NB4 (cell line): Measurements from ENCODE around the gene TGFB2.

ENCODE experiments used
- MYC ChIP-seq: IDR thresholded peaks from 2 replicates; pipeline ENCODE4 v1.6.1; 2011; ENCODE audit warnings: low read depth, low read length
- POLR2A ChIP-seq: IDR thresholded peaks from 2 replicates; pipeline ENCODE4 v1.6.1; 2011; ENCODE audit warnings: mild to moderate bottlenecking; ENCODE audit not compliant: insufficient read length; ENCODE audit errors: extremely low read depth
- TF ChIP-seq, protein P1 (sequence below): IDR thresholded peaks from one replicate; pipeline ENCODE4 v1.5.1; 2012; ENCODE audit warnings: low read depth, low read length
- TF ChIP-seq, protein P2 (sequence below): IDR thresholded peaks from 2 replicates; pipeline ENCODE4 v1.6.1; 2011; ENCODE audit warnings: low read depth, low read length

DNA sequence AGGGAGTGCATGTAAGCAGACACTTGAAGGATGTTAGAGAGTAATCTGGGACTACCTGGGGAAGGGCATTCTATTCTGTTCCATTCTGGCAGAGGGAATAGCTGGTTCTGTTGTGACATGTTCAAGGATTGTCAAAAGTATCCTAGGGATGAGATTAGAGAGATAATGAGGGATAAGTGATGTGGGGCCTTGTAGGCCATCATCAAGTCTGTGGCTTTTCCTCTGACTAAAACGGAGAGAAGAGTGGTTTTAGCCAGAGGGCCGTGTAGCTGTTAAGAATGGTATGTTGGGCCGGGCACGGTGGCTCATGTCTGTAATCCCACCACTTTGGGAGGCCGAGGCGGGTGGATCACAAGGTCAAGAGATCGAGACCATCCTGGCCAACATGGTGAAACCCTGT is 23.6 kb downstream of the TGFB2 start:
- TF ChIP-seq POLR2A, result no peak
- TF ChIP-seq, protein P1, sequence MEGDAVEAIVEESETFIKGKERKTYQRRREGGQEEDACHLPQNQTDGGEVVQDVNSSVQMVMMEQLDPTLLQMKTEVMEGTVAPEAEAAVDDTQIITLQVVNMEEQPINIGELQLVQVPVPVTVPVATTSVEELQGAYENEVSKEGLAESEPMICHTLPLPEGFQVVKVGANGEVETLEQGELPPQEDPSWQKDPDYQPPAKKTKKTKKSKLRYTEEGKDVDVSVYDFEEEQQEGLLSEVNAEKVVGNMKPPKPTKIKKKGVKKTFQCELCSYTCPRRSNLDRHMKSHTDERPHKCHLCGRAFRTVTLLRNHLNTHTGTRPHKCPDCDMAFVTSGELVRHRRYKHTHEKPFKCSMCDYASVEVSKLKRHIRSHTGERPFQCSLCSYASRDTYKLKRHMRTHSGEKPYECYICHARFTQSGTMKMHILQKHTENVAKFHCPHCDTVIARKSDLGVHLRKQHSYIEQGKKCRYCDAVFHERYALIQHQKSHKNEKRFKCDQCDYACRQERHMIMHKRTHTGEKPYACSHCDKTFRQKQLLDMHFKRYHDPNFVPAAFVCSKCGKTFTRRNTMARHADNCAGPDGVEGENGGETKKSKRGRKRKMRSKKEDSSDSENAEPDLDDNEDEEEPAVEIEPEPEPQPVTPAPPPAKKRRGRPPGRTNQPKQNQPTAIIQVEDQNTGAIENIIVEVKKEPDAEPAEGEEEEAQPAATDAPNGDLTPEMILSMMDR, result no peak
- TF ChIP-seq, protein P2, sequence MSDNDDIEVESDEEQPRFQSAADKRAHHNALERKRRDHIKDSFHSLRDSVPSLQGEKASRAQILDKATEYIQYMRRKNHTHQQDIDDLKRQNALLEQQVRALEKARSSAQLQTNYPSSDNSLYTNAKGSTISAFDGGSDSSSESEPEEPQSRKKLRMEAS, result no peak
- no peak for TF ChIP-seq MYC
